Lung (tissue), 12 donors: ENCODE data around the gene MSL2. TPM values are rescaled to one million over a fixed set of nuclear protein-coding genes. Genes with fewer than 3 reads are reported as not detected.

Experiments used
- ATAC-seq: fragments of 200-7000 bp; cut with Tn5 transposase; one replicate; pipeline ENCODE4 v1.9.1; 2020; ENCODE audit warnings: moderate number of reproducible peaks; ENCODE audit not compliant: insufficient read depth, low FRiP score
- DNase-seq, 3 donors: peaks; one replicate each; pipeline ENCODE4 v3.0.0-alpha.2; 2013 to 2017
- H3K27ac ChIP-seq, 2 donors: one replicate each; pipeline ENCODE4 v1.5.1; 2013; ENCODE audit warnings: mild to moderate bottlenecking in 2 of 2, moderate library complexity in 2 of 2, control low read depth in 1 of 2, inconsistent platforms in 1 of 2, low read depth in 1 of 2, low read length in 1 of 2
- H3K27me3 ChIP-seq, 3 donors: one replicate each; pipeline ENCODE4 v1.5.1; 2013; ENCODE audit warnings: low read length in 2 of 3; ENCODE audit not compliant: control insufficient read depth in 3 of 3, insufficient read depth in 3 of 3
- H3K36me3 ChIP-seq, 4 donors: one replicate each; pipeline ENCODE4 v1.5.1; 2013; ENCODE audit warnings: low read length in 4 of 4, mild to moderate bottlenecking in 1 of 4, moderate library complexity in 1 of 4; ENCODE audit not compliant: control insufficient read depth in 4 of 4, insufficient read depth in 4 of 4
- H3K4me1 ChIP-seq, 5 donors: one replicate each; pipeline ENCODE4 v1.5.1; 2013; ENCODE audit warnings: low read length in 5 of 5, mild to moderate bottlenecking in 2 of 5, moderate library complexity in 1 of 5; ENCODE audit not compliant: control insufficient read depth in 5 of 5, insufficient read depth in 5 of 5
- H3K4me3 ChIP-seq: one replicate; pipeline ENCODE4 v1.5.1; 2013; ENCODE audit warnings: mild to moderate bottlenecking, control low read depth, moderate library complexity
- H3K9ac ChIP-seq, 2 donors: one replicate each; pipeline ENCODE4 v1.5.1; 2013; ENCODE audit warnings: low read length in 2 of 2, control low read depth in 1 of 2; ENCODE audit not compliant: insufficient read depth in 1 of 2
- H3K9me3 ChIP-seq, 4 donors: one replicate each; pipeline ENCODE4 v1.5.1; 2013; ENCODE audit warnings: low read length in 3 of 4, mild to moderate bottlenecking in 1 of 4, moderate library complexity in 1 of 4; ENCODE audit not compliant: control insufficient read depth in 4 of 4, insufficient read depth in 3 of 4
- WGBS, 2 donors: extraction: QIAGEN DNeasy Blood & Tissue Kit; methylation state at CpG; one replicate each; pipeline ENCODE4 v1.1.7; 2013; 5-methylcytosine and 5-hydroxymethylcytosine counted together
- polyA plus RNA-seq, 2 donors: library from polyadenylated mRNA; stranded (reverse); fragments of 200-250 nt; gene quantifications; one replicate each; pipeline ENCODE4 v1.2.1, GENCODE V29; 2013
- total RNA-seq, 2 donors: library from RNA; depleted of rRNA in 1 of 2; stranded (reverse); fragments of >200 nt in 1 of 2; gene quantifications; one replicate each; pipeline ENCODE4 v1.2.1, GENCODE V29; 2014 to 2021
- TF ChIP-seq, protein P1 (sequence below): IDR thresholded peaks from 2 replicates; pipeline ENCODE4 v1.5.1; 2012; ENCODE audit warnings: mild to moderate bottlenecking; ENCODE audit errors: control extremely low read depth, extremely low read depth
- donor health status: control.
- donor health status: control.
- donor health status: Bipolar disorder and iron deficiency.
- donor health status: healthy.
- donor health status: DM: yes; HTN: yes; CAD: no.

The MSL2 gene
- total and polyA plus RNA-seq, 4 donors: 5.4 to 44.0 (median 20.1) TPM

DNA sequence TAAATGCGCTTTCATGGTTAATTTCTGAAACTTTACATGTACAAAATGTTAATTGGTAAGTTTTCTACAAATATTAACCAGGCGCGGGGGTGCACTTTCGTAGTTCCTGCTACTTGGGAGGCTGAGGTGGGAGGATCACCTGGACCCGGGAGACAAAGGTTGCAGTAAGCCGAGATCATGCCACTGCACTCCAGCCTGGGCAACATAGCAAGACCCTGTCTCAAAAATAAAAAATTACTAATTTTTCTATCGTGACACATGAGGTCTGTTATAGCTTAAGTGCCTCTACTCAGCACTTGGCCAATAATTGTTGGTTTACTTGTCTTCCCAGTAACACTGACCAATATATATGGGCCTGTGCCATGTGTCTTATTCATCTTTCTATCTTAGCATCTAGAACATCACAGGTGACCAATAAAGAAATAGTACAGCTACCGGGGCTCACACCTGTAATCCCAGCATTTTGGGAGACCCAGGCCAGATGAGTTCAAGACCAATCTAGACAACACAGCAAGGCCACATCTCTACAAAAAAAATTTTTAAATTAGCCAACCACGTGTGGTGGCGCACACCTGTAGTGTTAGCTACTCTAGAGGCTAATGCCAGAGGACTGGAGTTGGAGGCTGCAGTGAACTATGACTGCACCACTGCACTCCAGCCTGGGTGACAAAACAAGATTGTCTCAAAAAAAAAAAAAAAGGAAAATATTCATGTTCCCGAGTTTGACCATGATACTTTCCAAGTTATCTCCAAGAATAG, 6.1 kb downstream of the MSL2 start:
- Histone ChIP-seq H3K4me1 (peaks cover 7 to 31% (median 13%) of the 10 kb centered on the region in 5 donors), H3K36me3 (peaks cover 0 to 14% (median 0%) of the 10 kb centered on the region in 4 donors), H3K9me3 (no peaks in the 10 kb centered on the region), H3K9ac (no peak overlapping the region), H3K4me3 (no peak overlapping the region), H3K27me3 (no peaks in the 10 kb centered on the region), H3K27ac (no peak overlapping the region)
- TF ChIP-seq, protein P1, sequence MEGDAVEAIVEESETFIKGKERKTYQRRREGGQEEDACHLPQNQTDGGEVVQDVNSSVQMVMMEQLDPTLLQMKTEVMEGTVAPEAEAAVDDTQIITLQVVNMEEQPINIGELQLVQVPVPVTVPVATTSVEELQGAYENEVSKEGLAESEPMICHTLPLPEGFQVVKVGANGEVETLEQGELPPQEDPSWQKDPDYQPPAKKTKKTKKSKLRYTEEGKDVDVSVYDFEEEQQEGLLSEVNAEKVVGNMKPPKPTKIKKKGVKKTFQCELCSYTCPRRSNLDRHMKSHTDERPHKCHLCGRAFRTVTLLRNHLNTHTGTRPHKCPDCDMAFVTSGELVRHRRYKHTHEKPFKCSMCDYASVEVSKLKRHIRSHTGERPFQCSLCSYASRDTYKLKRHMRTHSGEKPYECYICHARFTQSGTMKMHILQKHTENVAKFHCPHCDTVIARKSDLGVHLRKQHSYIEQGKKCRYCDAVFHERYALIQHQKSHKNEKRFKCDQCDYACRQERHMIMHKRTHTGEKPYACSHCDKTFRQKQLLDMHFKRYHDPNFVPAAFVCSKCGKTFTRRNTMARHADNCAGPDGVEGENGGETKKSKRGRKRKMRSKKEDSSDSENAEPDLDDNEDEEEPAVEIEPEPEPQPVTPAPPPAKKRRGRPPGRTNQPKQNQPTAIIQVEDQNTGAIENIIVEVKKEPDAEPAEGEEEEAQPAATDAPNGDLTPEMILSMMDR: no peak
- WGBS, 2 donors: 91 to 92% methylated on average over 11 of the region's 11 CpGs
- no peak for DNase-seq
- no peak for ATAC-seq

DNA sequence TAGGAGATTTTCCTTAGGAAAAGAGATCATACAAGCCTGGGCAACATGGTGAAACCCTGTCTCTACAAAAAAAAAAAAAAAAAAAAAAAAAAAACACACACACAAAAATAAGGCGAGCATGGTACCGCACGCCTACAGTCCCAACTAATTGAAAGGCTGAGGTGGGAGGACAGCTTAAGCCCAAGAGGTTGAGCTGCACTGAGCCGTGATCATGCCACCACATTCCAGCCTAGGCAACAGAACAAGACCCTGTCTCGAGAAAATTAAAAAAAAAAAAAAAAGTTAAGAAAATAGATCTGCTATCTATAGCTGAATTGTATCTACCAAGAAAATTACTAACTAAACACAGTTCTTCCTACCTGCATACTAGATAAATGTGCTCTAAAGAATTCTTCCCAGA, 7.1 kb downstream of the MSL2 start:
- DNase-seq: no peak
- Histone ChIP-seq H3K4me1 (peaks cover 7 to 31% (median 13%) of the 10 kb centered on the region in 5 donors), H3K27me3 (no peaks in the 10 kb centered on the region), H3K4me3 (no peak overlapping the region), H3K9me3 (no peaks in the 10 kb centered on the region), H3K36me3 (peaks cover 0 to 5% (median 0%) of the 10 kb centered on the region in 4 donors), H3K27ac (no peak overlapping the region), H3K9ac (no peak overlapping the region)
- TF ChIP-seq, protein P1: no peak
- WGBS, 2 donors: 84 to 89% methylated on average over 5 of the region's 5 CpGs
- ATAC-seq: no peak

DNA sequence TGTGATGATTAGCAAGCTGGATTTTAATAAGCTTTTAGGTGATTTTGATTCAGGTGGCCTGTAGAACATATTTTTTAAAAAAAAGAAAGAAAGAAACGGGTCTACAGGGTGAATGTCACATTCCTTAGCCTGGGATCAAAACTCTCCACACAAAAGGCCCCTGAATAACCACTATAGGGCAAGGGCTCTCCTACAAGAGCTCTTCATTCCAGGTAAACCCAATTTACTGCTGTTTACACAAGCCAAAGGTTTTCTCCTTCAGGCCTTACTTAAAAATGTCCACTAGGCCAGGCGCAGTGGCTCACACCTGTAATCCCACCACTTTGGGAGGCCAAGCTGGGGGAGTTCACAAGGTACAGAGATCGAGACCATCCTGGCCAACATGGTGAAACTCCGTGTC, 8.3 kb downstream of the MSL2 start:
- ATAC-seq: no peak
- Histone ChIP-seq H3K9me3 (no peaks in the 10 kb centered on the region), H3K36me3 (peaks cover 0 to 5% (median 0%) of the 10 kb centered on the region in 4 donors), H3K27ac (no peak overlapping the region), H3K4me1 (peaks cover 7 to 23% (median 13%) of the 10 kb centered on the region in 5 donors), H3K4me3 (no peak overlapping the region), H3K9ac (no peak overlapping the region), H3K27me3 (no peaks in the 10 kb centered on the region)
- TF ChIP-seq, protein P1: no peak
- DNase-seq: peak in 2 of 3 donors; percentile 15 to 35
- WGBS, 2 donors: 64 to 75% methylated on average over 4 of the region's 4 CpGs
